NCI-H128 (cell line): Measurements from ENCODE around the gene MEFV.
"Not testable (repeated sequence)": the region's sequence is repeated elsewhere in the genome, so short reads cannot be mapped to it uniquely, and the experiment has no call there.

Experiments used
- DNase-seq: peaks from one replicate; lab custom pipeline; 2025; ENCODE audit not compliant: unreplicated experiment; lab: John Stamatoyannopoulos, UW

MEFV gene

GRCh38 chr16:3270718-3271117, 14.3 kb upstream of the MEFV start:
- not testable (repeated sequence) for DNase-seq

GRCh38 chr16:3268294-3268693, 11.9 kb upstream of the MEFV start:
- no peak for DNase-seq

- DNase-seq, result no peak
Observed at GRCh38 chr16:3266873-3267537, 10.6 kb upstream of the MEFV start.

GRCh38 chr16:3264137-3265036, 8.0 kb upstream of the MEFV start:
- DNase-seq, result peak; percentile 86

- DNase-seq, result no peak
Observed at GRCh38 chr16:3262517-3262916, 6.1 kb upstream of the MEFV start.

- no peak for DNase-seq
Observed at GRCh38 chr16:3259836-3260235, 3.4 kb upstream of the MEFV start.

- DNase-seq, result no peak
Observed at GRCh38 chr16:3256866-3257465, 533 bp upstream of the MEFV start.

GRCh38 chr16:3254309-3254708, 2.1 kb downstream of the MEFV start:
- DNase-seq, result no peak

- no peak for DNase-seq
Observed at GRCh38 chr16:3252967-3253366, 3.5 kb downstream of the MEFV start.

GRCh38 chr16:3249451-3249850, 7.0 kb downstream of the MEFV start:
- DNase-seq, result no peak

GRCh38 chr16:3249020-3249419, 7.4 kb downstream of the MEFV start:
- DNase-seq, result no peak

- DNase-seq, result no peak
Observed at GRCh38 chr16:3248596-3248995, 7.8 kb downstream of the MEFV start.

- DNase-seq, result no peak
Observed at GRCh38 chr16:3246876-3247275, 9.6 kb downstream of the MEFV start.

GRCh38 chr16:3246002-3246401, 10.4 kb downstream of the MEFV start:
- no peak for DNase-seq

- DNase-seq, result no peak
Observed at GRCh38 chr16:3243882-3244281, 12.6 kb downstream of the MEFV start.

- DNase-seq, result no peak
Observed at GRCh38 chr16:3242709-3243108, 13.7 kb downstream of the MEFV start.

- DNase-seq, result no peak
Observed at GRCh38 chr16:3241761-3242160, 14.7 kb downstream of the MEFV start.

- DNase-seq, result no peak
Observed at GRCh38 chr16:3235856-3236669, 20.4 kb downstream of the MEFV start.

GRCh38 chr16:3234857-3235561, 21.4 kb downstream of the MEFV start, which contains the start of gene ZNF200:
Gene ZNF200, minus strand, starts transcription at chr16:3235158. Its CDS starts 1,403 bp downstream, at chr16:3233755.
- DNase-seq, result peak; percentile 57

- no peak for DNase-seq
Observed at GRCh38 chr16:3234543-3234856, 21.9 kb downstream of the MEFV start.
